ENCODE measurements around the gene VNN1.

GRCh38 chr6:132714160-132714559, 305 bp upstream of the VNN1 start:
- no peak for TF ChIP-seq POLR2A (IDR thresholded peaks at IDR 0.05)
- TF ChIP-seq CTCF (IDR thresholded peaks at IDR 0.05), result no peak
- TF ChIP-seq POLR2AphosphoS5 (IDR thresholded peaks at IDR 0.05), result no peak
- TF ChIP-seq EP300 (IDR thresholded peaks at IDR 0.05), result no peak

All from upper lobe of left lung (tissue), 4 donors.